ENCODE results near the gene PAK4. TPM values are rescaled to one million over a fixed set of nuclear protein-coding genes. Genes with fewer than 3 reads are reported as not detected.

PAK4 gene
- total RNA-seq, 1 experiment from 2014 or later: 90.1 TPM

- DNase-seq (ENCODE audit: low read depth, low spot score): no peak
- H3K27me3 ChIP-seq (ENCODE audit: insufficient read depth, low read length): no peaks in the 10 kb centered on the region
- H3K4me1 ChIP-seq (ENCODE audit: control insufficient read depth in 1 of 2, insufficient read depth in 2 of 2, low read length in 2 of 2): no peaks in the 10 kb centered on the region
- H3K9me3 ChIP-seq (ENCODE audit: control insufficient read depth in 1 of 2, insufficient read depth in 1 of 2, low read depth in 1 of 2, low read length in 2 of 2): no peaks in the 10 kb centered on the region
- H3K36me3 ChIP-seq (ENCODE audit: control insufficient read depth in 1 of 2, insufficient read depth in 2 of 2, low read length in 2 of 2): peaks cover 0 to 6% of the 10 kb centered on the region in 2 experiments; a peak in 2 of 4 replicates
- ChIA-PET CTCF (no interaction called here), RAD21 (ENCODE audit: low non-redundant PET in 1 of 2, low total read pairs in 2 of 2, uncharacterized antibody in 2 of 2, unreplicated experiment in 2 of 2) (no interaction called here), POLR2A (no interaction called here)
- H3K9ac ChIP-seq (ENCODE audit: low read length): no peak overlapping the region
- ATAC-seq: no peak
- no peaks in the 10 kb centered on the region for H3K79me2 ChIP-seq (ENCODE audit: insufficient read depth, low read length)
- H2AFZ ChIP-seq (ENCODE audit: low read depth, low read length, poor library complexity, severe bottlenecking): no peak overlapping the region
- no TSS peak for BruUV-seq (replicated peaks)
- no peak overlapping the region for H3K4me3 ChIP-seq (replicated peaks in 1 of 2; ENCODE audit: low read depth in 1 of 2, low read length in 2 of 2)
- no peaks in the 10 kb centered on the region for H3K9me2 ChIP-seq (ENCODE audit: insufficient read depth)
- H4K20me1 ChIP-seq (ENCODE audit: insufficient read depth): no peaks in the 10 kb centered on the region
- H3K4me2 ChIP-seq (ENCODE audit: low read length): no peak overlapping the region
- TF ChIP-seq EGR1 (IDR thresholded peaks at IDR 0.05; ENCODE audit: low read depth): no peak
- TF ChIP-seq CEBPB (IDR thresholded peaks at IDR 0.05; ENCODE audit: low read depth): no peak
- TF ChIP-seq POLR2A (IDR thresholded peaks at IDR 0.05; ENCODE audit: borderline replicate concordance, extremely low read depth, insufficient read depth, insufficient read length): no peak
- no peak for TF ChIP-seq POLR2AphosphoS5 (IDR thresholded peaks at IDR 0.05; ENCODE audit: low read depth, low read length)
- no peak for TF ChIP-seq ATF3 (IDR thresholded peaks at IDR 0.05)
- no peak for TF ChIP-seq YY1 (IDR thresholded peaks at IDR 0.05; ENCODE audit: extremely low read depth, insufficient replicate concordance, low read depth, low read length)
- TF ChIP-seq TCF7L2 (IDR thresholded peaks at IDR 0.05; ENCODE audit: borderline replicate concordance, extremely low read depth, insufficient read depth, insufficient read length): no peak
- no peak for TF ChIP-seq FOSL1 (IDR thresholded peaks at IDR 0.05; ENCODE audit: low read depth)
- no peak for TF ChIP-seq JUND (IDR thresholded peaks at IDR 0.05)
- no peak overlapping the region for H3K27ac ChIP-seq (ENCODE audit: low read depth, low read length)
- intact Hi-C loops (cut with micrococcal nuclease): no loop called here
Observed at GRCh38 chr19:39181500-39182173, 56.1 kb downstream of the PAK4 start.

DNA sequence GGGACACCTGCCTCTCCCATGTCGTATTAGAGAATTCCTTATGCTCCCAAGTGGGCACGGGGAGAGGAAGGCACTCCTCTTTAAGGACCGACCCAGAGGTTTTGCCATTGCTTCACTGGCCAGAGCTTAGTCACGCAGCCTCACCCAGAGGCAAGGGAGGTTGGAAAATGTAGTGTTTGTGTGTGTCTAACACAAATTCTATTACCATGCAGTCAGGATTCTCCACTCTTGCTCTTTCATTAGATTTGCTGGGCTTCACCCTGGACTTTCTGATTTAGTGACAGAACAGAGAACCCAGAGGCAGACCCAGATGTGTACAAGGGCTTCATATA, 56.6 kb downstream of the PAK4 start:
- CTCF ChIA-PET: no interaction called here
- no peak overlapping the region for H3K9ac ChIP-seq (ENCODE audit: low read length)

More for the DNA sequence above, 56.6 kb downstream of the PAK4 start:
- H2AFZ ChIP-seq (ENCODE audit: low read depth, low read length, poor library complexity, severe bottlenecking): no peak overlapping the region
- BruUV-seq (replicated peaks): no TSS peak
- POLR2A ChIA-PET: no interaction called here
- TF ChIP-seq EZH2phosphoT487 (IDR thresholded peaks at IDR 0.05; ENCODE audit: borderline replicate concordance) (no peak), EZH2 (IDR thresholded peaks at IDR 0.05) (no peak), CEBPB (IDR thresholded peaks at IDR 0.05; ENCODE audit: low read depth) (no peak), POLR2A (IDR thresholded peaks at IDR 0.05; ENCODE audit: borderline replicate concordance, extremely low read depth, insufficient read depth, insufficient read length) (no peak), ZFX (IDR thresholded peaks at IDR 0.05) (no peak), SIN3A (IDR thresholded peaks at IDR 0.05; ENCODE audit: low read depth) (no peak), EGR1 (IDR thresholded peaks at IDR 0.05; ENCODE audit: low read depth) (no peak), TCF7L2 (IDR thresholded peaks at IDR 0.05; ENCODE audit: borderline replicate concordance, extremely low read depth, insufficient read depth, insufficient read length) (no peak), POLR2AphosphoS5 (IDR thresholded peaks at IDR 0.05; ENCODE audit: low read depth, low read length) (no peak), JUND (IDR thresholded peaks at IDR 0.05) (no peak), SP1 (IDR thresholded peaks at IDR 0.05; ENCODE audit: low read depth) (no peak)
- TF ChIP-seq, protein P1, sequence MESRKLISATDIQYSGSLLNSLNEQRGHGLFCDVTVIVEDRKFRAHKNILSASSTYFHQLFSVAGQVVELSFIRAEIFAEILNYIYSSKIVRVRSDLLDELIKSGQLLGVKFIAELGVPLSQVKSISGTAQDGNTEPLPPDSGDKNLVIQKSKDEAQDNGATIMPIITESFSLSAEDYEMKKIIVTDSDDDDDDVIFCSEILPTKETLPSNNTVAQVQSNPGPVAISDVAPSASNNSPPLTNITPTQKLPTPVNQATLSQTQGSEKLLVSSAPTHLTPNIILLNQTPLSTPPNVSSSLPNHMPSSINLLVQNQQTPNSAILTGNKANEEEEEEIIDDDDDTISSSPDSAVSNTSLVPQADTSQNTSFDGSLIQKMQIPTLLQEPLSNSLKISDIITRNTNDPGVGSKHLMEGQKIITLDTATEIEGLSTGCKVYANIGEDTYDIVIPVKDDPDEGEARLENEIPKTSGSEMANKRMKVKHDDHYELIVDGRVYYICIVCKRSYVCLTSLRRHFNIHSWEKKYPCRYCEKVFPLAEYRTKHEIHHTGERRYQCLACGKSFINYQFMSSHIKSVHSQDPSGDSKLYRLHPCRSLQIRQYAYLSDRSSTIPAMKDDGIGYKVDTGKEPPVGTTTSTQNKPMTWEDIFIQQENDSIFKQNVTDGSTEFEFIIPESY (IDR thresholded peaks at IDR 0.05; ENCODE audit: extremely low read depth, insufficient replicate concordance, low read length): no peak
- no peaks in the 10 kb centered on the region for H3K9me2 ChIP-seq (ENCODE audit: insufficient read depth)
- no peaks in the 10 kb centered on the region for H4K20me1 ChIP-seq (ENCODE audit: insufficient read depth)
- no peak overlapping the region for H3K27ac ChIP-seq (ENCODE audit: low read depth, low read length)
- ATAC-seq (no peak), DNase-seq (ENCODE audit: low read depth, low spot score) (no peak)
- H3K27me3 ChIP-seq (ENCODE audit: insufficient read depth, low read length): no peaks in the 10 kb centered on the region
- intact Hi-C loops (cut with micrococcal nuclease): no loop called here
- no peaks in the 10 kb centered on the region for H3K79me2 ChIP-seq (ENCODE audit: insufficient read depth, low read length)
- no peak overlapping the region for H3K4me3 ChIP-seq (replicated peaks in 1 of 2; ENCODE audit: low read depth in 1 of 2, low read length in 2 of 2)
- RAD21 ChIA-PET (ENCODE audit: low non-redundant PET in 1 of 2, low total read pairs in 2 of 2, uncharacterized antibody in 2 of 2, unreplicated experiment in 2 of 2): no interaction called here
- H3K4me2 ChIP-seq (ENCODE audit: low read length): no peak overlapping the region
- H3K36me3 ChIP-seq (ENCODE audit: control insufficient read depth in 1 of 2, insufficient read depth in 2 of 2, low read length in 2 of 2): peaks cover 0 to 6% of the 10 kb centered on the region in 2 experiments; a peak in 2 of 4 replicates
- peaks cover 0 to 2% of the 10 kb centered on the region in 2 experiments; a peak in 1 of 4 replicates for H3K4me1 ChIP-seq (ENCODE audit: control insufficient read depth in 1 of 2, insufficient read depth in 2 of 2, low read length in 2 of 2)
- H3K9me3 ChIP-seq (ENCODE audit: control insufficient read depth in 1 of 2, insufficient read depth in 1 of 2, low read depth in 1 of 2, low read length in 2 of 2): no peaks in the 10 kb centered on the region
